SK-N-SH (cell line): ENCODE measurements around the gene SZT2. TPM values are rescaled to one million over a fixed set of nuclear protein-coding genes. Genes with fewer than 3 reads are reported as not detected.

Experiments used
- CTCF ChIA-PET: fragments of 300-600, 350-600 bp; formaldehyde crosslinking; extraction: SDS; loops from one replicate; lab custom pipeline; 2021; lab: Yijun Ruan, JAX
- POLR2A ChIA-PET: fragments of 350-600 bp; sonication (Branson Sonifier 250); formaldehyde crosslinking; extraction: SDS; loops from one replicate; lab custom pipeline; 2020; ENCODE audit warnings: antibody characterized with exemption, inconsistent platforms; lab: Yijun Ruan, JAX
- DNase-seq: peaks from one replicate; pipeline ENCODE4 v3.0.0; 2012
- H2AFZ ChIP-seq: fragments of 200-600 bp; sonication (generic); 2 replicates; pipeline ENCODE4 v1.8.1; 2016; ENCODE audit warnings: antibody characterized with exemption, mild to moderate bottlenecking, low read depth
- H3F3A ChIP-seq: fragments of 200-600 bp; sonication (generic); replicated peaks from 2 replicates; pipeline ENCODE3; 2016; ENCODE audit warnings: antibody characterized with exemption, mild to moderate bottlenecking; ENCODE audit not compliant: insufficient read depth
- H3K27ac ChIP-seq, 2 experiments: fragments of 200-500 bp in 1 of 2; fragments of 200-600 bp in 1 of 2; sonication (Bioruptor generic) in 1 of 2; sonication (generic), shearing (Covaris generic) in 1 of 2; 2 replicates each; pipeline versions ENCODE4 v1.5.1 to v1.6.1; 2014 to 2016; ENCODE audit warnings: low read depth in 2 of 2, inconsistent platforms in 1 of 2, low read length in 1 of 2, mild to moderate bottlenecking in 1 of 2, mixed read lengths in 1 of 2
- H3K27me3 ChIP-seq: fragments of 200-600 bp; sonication (generic), shearing (Covaris generic); 2 replicates; pipeline ENCODE4 v1.6.1; 2016; ENCODE audit warnings: mixed run types; ENCODE audit not compliant: insufficient read depth
- H3K36me3 ChIP-seq, 2 experiments: fragments of 200-500 bp in 1 of 2; fragments of 200-600 bp in 1 of 2; sonication (Bioruptor generic) in 1 of 2; sonication (generic) in 1 of 2; replicated peaks in 1 of 2; 2 replicates each; pipeline versions ENCODE3 to v1.5.1; 2014 to 2016; ENCODE audit warnings: low read length in 1 of 2, mild to moderate bottlenecking in 1 of 2; ENCODE audit not compliant: insufficient read depth in 2 of 2, control insufficient read depth in 1 of 2
- H3K4me1 ChIP-seq, 2 experiments: fragments of 200-500 bp in 1 of 2; fragments of 200-600 bp in 1 of 2; sonication (Bioruptor generic) in 1 of 2; sonication (generic), shearing (Covaris generic) in 1 of 2; 2 replicates each; pipeline versions ENCODE4 v1.5.1 to v1.6.1; 2014 to 2016; ENCODE audit warnings: low read depth in 1 of 2, low read length in 1 of 2, mixed run types in 1 of 2; ENCODE audit not compliant: insufficient read depth in 2 of 2, control insufficient read depth in 1 of 2
- H3K4me2 ChIP-seq: fragments of 200-600 bp; sonication (generic), shearing (Covaris generic); 2 replicates; pipeline ENCODE4 v1.6.1; 2017; ENCODE audit warnings: mixed run types
- H3K4me3 ChIP-seq, 2 experiments: fragments of 200-500 bp in 1 of 2; fragments of 200-600 bp in 1 of 2; sonication (Bioruptor generic) in 1 of 2; sonication (generic), shearing (Covaris generic) in 1 of 2; 2 replicates each; pipeline versions ENCODE4 v1.5.1 to v1.8.1; 2014 to 2016; ENCODE audit warnings: low read depth in 2 of 2, inconsistent platforms in 1 of 2, low read length in 1 of 2, mild to moderate bottlenecking in 1 of 2, mixed read lengths in 1 of 2, moderate library complexity in 1 of 2
- H3K79me2 ChIP-seq: fragments of 200-600 bp; sonication (generic); 2 replicates; pipeline ENCODE4 v1.8.1; 2017; ENCODE audit warnings: mild to moderate bottlenecking; ENCODE audit not compliant: insufficient read depth
- H3K9ac ChIP-seq: fragments of 200-600 bp; sonication (generic); 2 replicates; pipeline ENCODE4 v1.6.1; 2017; ENCODE audit warnings: mixed run types
- H3K9me2 ChIP-seq: fragments of 200-600 bp; sonication (generic); 2 replicates; pipeline ENCODE4 v1.6.1; 2017; ENCODE audit warnings: mixed run types
- H3K9me3 ChIP-seq: fragments of 200-600 bp; sonication (generic); 2 replicates; pipeline ENCODE4 v1.6.1; 2017; ENCODE audit warnings: mixed run types, mild to moderate bottlenecking, moderate library complexity
- H4K20me1 ChIP-seq: fragments of 200-600 bp; sonication (generic); 2 replicates; pipeline ENCODE4 v1.6.1; 2017; ENCODE audit warnings: mild to moderate bottlenecking, mixed run types; ENCODE audit not compliant: insufficient read depth
- CHD2 ChIP-seq: fragments of 150-350 bp; IDR thresholded peaks from 2 replicates; pipeline ENCODE4 v1.6.1; 2018; ENCODE audit warnings: low read length; ENCODE audit not compliant: partially characterized antibody
- ELF1 ChIP-seq: IDR thresholded peaks from 2 replicates; pipeline ENCODE4 v1.4.0; 2012
- EZH2phosphoT487 ChIP-seq: fragments of 200-600 bp; sonication (generic); IDR thresholded peaks from 2 replicates; pipeline ENCODE4 v1.6.1; 2017; ENCODE audit warnings: low read depth, mixed run types, mild to moderate bottlenecking, antibody characterized with exemption, moderate library complexity, borderline replicate concordance
- FOXJ3 ChIP-seq: sonication (generic); formaldehyde crosslinking; IDR thresholded peaks from 2 replicates; pipeline ENCODE4 v1.5.1; 2020; ENCODE audit warnings: mild to moderate bottlenecking, missing genetic modification reagents
- FOXM1 ChIP-seq: IDR thresholded peaks from 2 replicates; pipeline ENCODE4 v1.4.0; 2012; ENCODE audit warnings: low read depth, mild to moderate bottlenecking
- IRF3 ChIP-seq: fragments of 150-350 bp; IDR thresholded peaks from 2 replicates; pipeline ENCODE4 v1.6.1; 2016; ENCODE audit warnings: mild to moderate bottlenecking, low read depth, low read length
- MEF2A ChIP-seq: IDR thresholded peaks from 2 replicates; pipeline ENCODE4 v1.4.0; 2012; ENCODE audit warnings: low read depth, borderline replicate concordance
- NRF1 ChIP-seq: IDR thresholded peaks from 2 replicates; pipeline ENCODE4 v1.6.1; 2012; ENCODE audit warnings: low read depth, mild to moderate bottlenecking, low read length
- RCOR1 ChIP-seq: fragments of 150-350 bp; IDR thresholded peaks from 2 replicates; pipeline ENCODE4 v1.6.1; 2017; ENCODE audit warnings: antibody characterized with exemption, low read length
- RFX5 ChIP-seq: IDR thresholded peaks from 2 replicates; pipeline ENCODE4 v1.6.1; 2012; ENCODE audit warnings: mild to moderate bottlenecking, improper control_type of control experiment, low read length
- SMC3 ChIP-seq: IDR thresholded peaks from 2 replicates; pipeline ENCODE4 v1.6.1; 2012; ENCODE audit warnings: low read depth, low read length, improper control_type of control experiment
- TCF12 ChIP-seq: IDR thresholded peaks from 2 replicates; pipeline ENCODE4 v1.4.0; 2012
- USF1 ChIP-seq: IDR thresholded peaks from 2 replicates; pipeline ENCODE4 v1.4.0; 2012; ENCODE audit warnings: low read depth, borderline replicate concordance
- USF2 ChIP-seq: fragments of 150-350 bp; IDR thresholded peaks from 2 replicates; pipeline ENCODE4 v1.6.1; 2017; ENCODE audit warnings: antibody characterized with exemption, low read length, low read depth, borderline replicate concordance
- ZBTB33 ChIP-seq: IDR thresholded peaks from 2 replicates; pipeline ENCODE4 v1.4.0; 2012; ENCODE audit warnings: low read depth, borderline replicate concordance
- WGBS: methylation state at CpG from one replicate; pipeline ENCODE4 v1.1.6; 2017; ENCODE audit warnings: low lambda C conversion rate; 5-methylcytosine and 5-hydroxymethylcytosine counted together
- polyA plus RNA-seq, 3 experiments: library from polyadenylated mRNA; depleted of rRNA; stranded (reverse); fragments of >200 nt; gene quantifications; 2 replicates each; pipeline ENCODE4 v1.2.3, GENCODE V29; 2012

The SZT2 gene
- polyA plus RNA-seq, 1 of the 3 experiments (the other 2 are of a cell fraction): 12.9 TPM

- no peak overlapping the region for H2AFZ ChIP-seq
- no peak overlapping the region for H3K27ac ChIP-seq
- no peaks in the 10 kb centered on the region for H3K9me2 ChIP-seq
- TF ChIP-seq MEF2A (no peak), CHD2 (no peak), SMC3 (no peak), RFX5 (no peak), FOXM1 (no peak), TCF12 (no peak), USF2 (no peak), IRF3 (no peak), EZH2phosphoT487 (no peak), RCOR1 (no peak), FOXJ3 (CRISPR knock-in tag) (no peak), ZBTB33 (no peak), USF1 (no peak), NRF1 (no peak), ELF1 (no peak)
- no peaks in the 10 kb centered on the region for H3K4me1 ChIP-seq
- H3K9me3 ChIP-seq: no peaks in the 10 kb centered on the region
- H3K9ac ChIP-seq: no peak overlapping the region
- peaks cover 25 to 80% of the 10 kb centered on the region in 2 experiments for H3K36me3 ChIP-seq
- no peak for DNase-seq
- H4K20me1 ChIP-seq: no peaks in the 10 kb centered on the region
- ChIA-PET CTCF (no interaction called here), POLR2A (no interaction called here)
- no peaks in the 10 kb centered on the region for H3K79me2 ChIP-seq
- no peak overlapping the region for H3K4me3 ChIP-seq
- 94% methylated on average over 10 of the region's 12 CpGs for WGBS
- H3K4me2 ChIP-seq: no peak overlapping the region
- no peaks in the 10 kb centered on the region for H3K27me3 ChIP-seq
- H3F3A ChIP-seq: no peaks in the 10 kb centered on the region
These were observed 32.5 kb downstream of the SZT2 start for GRCh38 chr1:43421976-43422750.
